Testis (tissue), 5 donors: ENCODE measurements around the gene MEGF11. TPM values are rescaled to one million over a fixed set of nuclear protein-coding genes. Genes with fewer than 3 reads are reported as not detected.
A peak's percentile ranks its signal among the peaks of the same experiment; 100 is the strongest.

Experiments used
- DNase-seq: peaks from one replicate; pipeline ENCODE4 v3.0.0-alpha.2; 2019
- H3K27ac ChIP-seq, 2 donors: fragments of 200-600 bp; sonication (generic); one replicate each; pipeline ENCODE4 v1.5.1; 2019
- H3K27me3 ChIP-seq: fragments of 200-600 bp; sonication (generic); one replicate; pipeline ENCODE4 v1.5.1; 2019
- H3K36me3 ChIP-seq: fragments of 200-600 bp; sonication (generic); one replicate; pipeline ENCODE4 v1.5.1; 2017; ENCODE audit warnings: low read depth; ENCODE audit errors: missing control alignments
- H3K4me1 ChIP-seq: fragments of 200-600 bp; sonication (generic); one replicate; pipeline ENCODE4 v1.5.1; 2019
- H3K4me3 ChIP-seq, 2 donors: fragments of 200-600 bp; sonication (generic); one replicate each; pipeline ENCODE4 v1.5.1; 2017 to 2019
- H3K9me3 ChIP-seq: fragments of 200-600 bp; sonication (generic); one replicate; pipeline ENCODE4 v1.5.1; 2017
- CTCF ChIP-seq, 3 experiments: fragments of 450-650 bp in 2 of 3; fragments of 200-600 bp in 1 of 3; sonication (generic) in 1 of 3; IDR thresholded peaks; one replicate each; pipeline ENCODE4 v1.5.1; 2016 to 2019; ENCODE audit warnings: antibody characterized with exemption in 3 of 3, mild to moderate bottlenecking in 2 of 3, moderate library complexity in 1 of 3
- POLR2A ChIP-seq: fragments of 450-650 bp; IDR thresholded peaks from one replicate; pipeline ENCODE4 v1.6.1; 2017; ENCODE audit warnings: antibody characterized with exemption, mild to moderate bottlenecking, moderate library complexity
- WGBS, 2 donors: methylation state at CpG; one replicate each; pipeline ENCODE4 v1.1.5; 2018; 5-methylcytosine and 5-hydroxymethylcytosine counted together
- intact Hi-C: fragments of 100-400 bp; cut with DNase I; formaldehyde crosslinking; loops from one replicate; pipeline ENCODE4 v1.15.1; 2023; ENCODE audit warnings: low total_unique reads
- long read RNA-seq, 2 donors: transcript quantifications; one replicate each; lab custom pipeline, GENCODE V29; 2026
- polyA plus RNA-seq: library from polyadenylated mRNA; stranded (reverse); fragments of 350-450 nt; fragmentation: Illumina TruSeq; extraction: RNeasy Lipid Tissue Mini Kit (QIAGEN cat#74804); gene quantifications from one replicate; pipeline ENCODE4 v1.2.3, GENCODE V29; 2014; ENCODE audit warnings: low read depth, low replicate concordance; ENCODE audit not compliant: insufficient read depth
- total RNA-seq, 2 donors: library from RNA; depleted of rRNA; stranded (reverse); fragments of >200 nt; gene quantifications; one replicate each; pipeline ENCODE4 v1.2.3, GENCODE V29; 2016

Gene MEGF11
- 1 to 10 TPM; 4.5 to 8.6 TPM for total RNA-seq
- 18.7 TPM for polyA plus RNA-seq
- long read RNA-seq, donor 1: 0 reads
- long read RNA-seq, donor 2: 0 reads

- Histone ChIP-seq H3K9me3 (no peaks in the 10 kb centered on the region), H3K4me1 (peaks cover 16% of the 10 kb centered on the region), H3K27ac (no peak within 1 kb of the TSS), H3K27me3 (no peaks in the 10 kb centered on the region), H3K4me3 (peak within 1 kb of the TSS; percentile 34 to 48), H3K36me3 (no peaks in the 10 kb centered on the region)
- TF ChIP-seq POLR2A (no peak), CTCF (IDR thresholded peaks at IDR 0.05) (no peak)
- intact Hi-C loops: no loop called here
- WGBS, 2 donors: 0 to 1% methylated on average over 44 to 54 of the region's 64 CpGs
- DNase-seq: peak; percentile 26
These were observed at the start of gene MEGF11 for GRCh38 chr15:66253418-66254088. Gene MEGF11, minus strand, starts transcription at chr15:66253750. Its CDS starts 125,347 bp downstream, at chr15:66128403.

- no peak for TF ChIP-seq POLR2A
- TF ChIP-seq CTCF (IDR thresholded peaks at IDR 0.05): no peak
- Histone ChIP-seq H3K27me3 (no peaks in the 10 kb centered on the region), H3K4me3 (no peak overlapping the region), H3K9me3 (no peaks in the 10 kb centered on the region), H3K4me1 (no peaks in the 10 kb centered on the region), H3K27ac (no peak overlapping the region), H3K36me3 (no peaks in the 10 kb centered on the region)
- intact Hi-C loops: no loop called here
- DNase-seq: no peak
- WGBS, 2 donors: 78 to 90% methylated on average over 5 of the region's 5 CpGs
These were observed 49.1 kb upstream of the MEGF11 start for GRCh38 chr15:66302489-66303278.

- no peak overlapping the region for H3K27ac ChIP-seq
- intact Hi-C loops: no loop called here
- H3K4me3 ChIP-seq: no peak overlapping the region
These were observed 45.3 kb upstream of the MEGF11 start for GRCh38 chr15:66298803-66299251.

GRCh38 chr15:66296186-66296585, 42.6 kb upstream of the MEGF11 start:
- H3K4me3 ChIP-seq: no peak overlapping the region
- intact Hi-C loops: no loop called here
- H3K27ac ChIP-seq: no peak overlapping the region
- 76 to 81% methylated on average over 5 of the region's 5 CpGs for WGBS, 2 donors
- no peak for TF ChIP-seq POLR2A
- no peak for TF ChIP-seq CTCF (IDR thresholded peaks at IDR 0.05)
- DNase-seq: no peak
- H3K36me3 ChIP-seq: no peaks in the 10 kb centered on the region
- no peaks in the 10 kb centered on the region for H3K9me3 ChIP-seq
- H3K27me3 ChIP-seq: no peaks in the 10 kb centered on the region
- peaks cover 19% of the 10 kb centered on the region for H3K4me1 ChIP-seq

More at GRCh38 chr15:66298803-66299251, 45.3 kb upstream of the MEGF11 start:
- no peak for TF ChIP-seq POLR2A
- TF ChIP-seq CTCF (IDR thresholded peaks at IDR 0.05): no peak
- H3K9me3 ChIP-seq: no peaks in the 10 kb centered on the region
- no peaks in the 10 kb centered on the region for H3K27me3 ChIP-seq
- 66 to 80% methylated on average over 4 of the region's 4 CpGs for WGBS, 2 donors
- no peak for DNase-seq
- peaks cover 17% of the 10 kb centered on the region for H3K4me1 ChIP-seq
- H3K36me3 ChIP-seq: no peaks in the 10 kb centered on the region
